GM19099 (cell line): ENCODE data around the gene IL36B.

Experiments
- POLR2A ChIP-seq: IDR thresholded peaks from 3 replicates; pipeline ENCODE4 v1.6.1; 2011; ENCODE audit warnings: low read depth; ENCODE audit not compliant: insufficient read length; ENCODE audit errors: extremely low read depth

The IL36B gene

DNA sequence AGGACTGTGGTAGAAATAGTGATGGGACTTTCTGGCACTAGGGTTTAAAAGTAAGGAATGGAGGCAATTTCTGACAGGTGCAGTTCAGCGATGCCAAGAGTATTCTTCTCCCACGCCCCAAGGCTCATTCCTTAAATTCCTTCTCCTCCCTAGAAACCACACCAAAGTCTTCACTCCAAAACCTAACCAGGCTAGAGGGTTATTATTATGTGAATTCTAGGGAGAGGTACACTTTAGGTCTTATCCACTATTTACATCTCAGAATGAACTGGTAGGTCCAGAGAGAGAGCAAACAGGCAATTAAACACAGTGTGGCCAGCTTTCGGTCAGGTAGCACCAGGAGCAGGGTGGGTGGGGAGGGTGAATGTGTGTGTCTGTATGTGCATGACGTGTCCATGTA is 26.5 kb upstream of the IL36B start:
- no peak for TF ChIP-seq POLR2A

GRCh38 chr2:113078350-113078839 is 25.7 kb upstream of the IL36B start:
- no peak for TF ChIP-seq POLR2A

GRCh38 chr2:113077921-113078320 is 25.3 kb upstream of the IL36B start:
- no peak for TF ChIP-seq POLR2A

DNA sequence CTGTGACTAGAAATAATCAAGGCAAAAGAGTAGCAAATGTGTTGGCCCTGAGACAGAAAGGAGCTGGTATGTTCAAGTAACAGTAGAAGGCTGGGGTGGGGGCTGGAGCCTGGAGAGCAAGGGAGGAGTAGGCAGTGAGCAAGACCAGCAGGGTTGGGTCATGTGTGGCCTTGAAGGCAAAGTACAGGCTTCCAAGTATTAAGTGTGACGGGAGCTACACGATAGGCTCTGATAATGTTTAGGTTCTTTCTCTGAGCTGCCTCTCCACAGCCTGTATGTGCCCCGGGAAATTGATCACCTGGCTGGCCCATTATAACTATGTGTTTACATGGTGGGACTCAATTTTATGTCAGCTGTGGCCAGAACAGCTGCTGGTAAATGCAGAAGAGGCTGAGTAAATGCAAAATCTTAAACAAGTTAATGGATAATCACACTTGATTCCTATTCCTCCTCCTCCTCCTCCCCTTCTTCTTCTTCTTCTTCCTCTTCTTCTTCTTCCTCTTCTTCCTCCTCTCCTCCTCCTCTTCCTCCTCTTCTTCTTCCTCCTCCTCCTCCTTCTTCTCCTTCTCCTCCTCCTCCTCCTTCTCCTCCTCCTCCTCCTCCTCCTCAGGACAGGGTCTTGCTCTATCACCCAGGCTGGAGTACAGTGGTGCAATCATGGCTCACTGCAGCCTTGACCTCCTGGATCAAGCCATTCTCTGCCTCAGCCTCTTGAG is 24.4 kb upstream of the IL36B start:
- TF ChIP-seq POLR2A, result no peak

GRCh38 chr2:113075600-113075999 is 22.9 kb upstream of the IL36B start:
- TF ChIP-seq POLR2A, result no peak

DNA sequence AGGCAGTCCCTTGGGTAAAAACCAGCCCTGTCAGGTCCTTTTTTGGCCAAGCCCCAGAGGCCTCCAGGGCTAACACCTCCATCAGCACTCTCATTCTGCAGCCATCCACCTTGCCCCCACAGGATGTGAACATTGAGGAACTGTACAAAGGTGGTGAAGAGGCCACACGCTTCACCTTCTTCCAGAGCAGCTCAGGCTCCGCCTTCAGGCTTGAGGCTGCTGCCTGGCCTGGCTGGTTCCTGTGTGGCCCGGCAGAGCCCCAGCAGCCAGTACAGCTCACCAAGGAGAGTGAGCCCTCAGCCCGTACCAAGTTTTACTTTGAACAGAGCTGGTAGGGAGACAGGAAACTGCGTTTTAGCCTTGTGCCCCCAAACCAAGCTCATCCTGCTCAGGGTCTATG is 22.4 kb upstream of the IL36B start:
- TF ChIP-seq POLR2A, result no peak

- TF ChIP-seq POLR2A, result no peak
Observed at GRCh38 chr2:113073325-113073834, 20.7 kb upstream of the IL36B start.

GRCh38 chr2:113072584-113072983 is 19.9 kb upstream of the IL36B start:
- TF ChIP-seq POLR2A, result no peak

- TF ChIP-seq POLR2A, result no peak
Observed at GRCh38 chr2:113070606-113070975, 17.9 kb upstream of the IL36B start.

- TF ChIP-seq POLR2A, result no peak
Observed at GRCh38 chr2:113069676-113070605, 17.3 kb upstream of the IL36B start.

DNA sequence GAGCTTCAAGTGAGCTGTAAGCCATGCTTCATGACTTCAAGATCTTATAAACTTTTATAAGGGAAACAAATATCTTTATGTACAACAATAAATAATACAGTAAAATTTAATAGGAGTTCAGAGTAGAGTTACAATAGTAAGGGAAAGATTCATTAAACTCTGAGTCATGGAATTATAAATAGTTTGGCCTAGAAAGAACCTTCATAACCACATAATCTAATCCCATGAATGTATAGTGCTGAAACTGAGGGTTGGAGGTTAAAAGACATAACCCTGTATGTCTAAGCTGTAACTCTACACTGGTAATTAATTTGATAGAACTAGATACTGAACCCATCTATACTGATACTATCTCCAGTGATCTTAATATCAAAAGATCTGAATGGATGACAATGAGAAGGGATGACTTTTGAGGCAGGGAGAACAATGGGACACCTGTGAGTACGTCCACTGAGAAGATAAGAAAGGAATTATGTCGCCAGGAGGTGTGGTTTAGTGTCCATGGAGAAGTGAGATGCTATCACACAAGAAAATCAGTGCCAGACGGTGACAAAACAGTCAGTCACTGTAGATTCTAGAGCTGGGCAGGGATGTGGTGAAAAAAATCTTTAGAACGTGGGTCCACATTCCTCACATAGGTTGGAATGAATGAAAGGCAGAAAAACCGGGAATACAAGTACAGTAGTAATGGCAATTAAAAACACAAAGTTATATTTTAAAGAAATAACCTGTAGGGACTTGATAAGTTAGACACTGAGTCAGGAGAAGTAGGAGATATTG is 16.2 kb upstream of the IL36B start:
- no peak for TF ChIP-seq POLR2A

DNA sequence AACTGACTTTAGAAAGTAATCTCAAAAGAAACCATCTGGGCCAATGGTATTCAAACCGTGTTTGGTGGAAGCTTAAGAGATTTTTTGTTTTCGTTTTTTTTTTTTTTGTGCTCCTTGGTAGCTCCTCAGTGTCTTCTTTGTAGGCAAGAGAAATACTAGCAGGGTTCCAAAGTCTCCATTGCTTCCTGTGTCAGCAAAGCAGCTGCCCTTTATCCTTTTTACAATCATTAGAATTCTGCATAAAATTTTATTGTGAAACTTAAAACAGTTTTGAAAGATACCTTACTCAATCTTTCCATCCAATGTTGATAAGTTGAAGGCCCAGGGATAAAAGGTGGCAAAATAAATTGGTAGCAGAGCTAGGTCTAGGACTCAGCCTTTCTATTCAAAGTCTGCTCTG is 15.6 kb upstream of the IL36B start:
- TF ChIP-seq POLR2A, result no peak

DNA sequence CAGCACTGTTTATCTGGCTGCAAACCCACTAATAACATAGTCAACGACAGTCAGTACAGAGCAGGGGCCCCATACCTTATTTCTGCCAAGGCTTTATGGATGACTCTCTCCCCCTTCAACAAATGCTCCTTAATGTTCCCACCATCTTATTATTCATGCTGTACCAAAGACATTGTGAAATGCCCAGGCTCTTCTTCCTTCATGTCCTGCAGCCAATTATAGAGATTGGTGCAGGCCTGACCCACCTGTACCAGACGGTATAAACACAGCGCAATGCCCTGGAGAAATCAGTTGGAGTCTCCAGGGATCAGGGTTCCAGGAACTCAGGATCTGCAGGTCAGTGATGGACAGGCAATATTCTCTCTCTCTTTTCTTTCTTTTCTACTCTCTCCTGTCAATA is 15.0 kb upstream of the IL36B start, which contains the start of gene IL1F10:
TSS of gene IL1F10 (plus strand) at position 290 of the 400 bp plus-strand sequence. CDS start 4,769 bp downstream, outside the sequence.
- TF ChIP-seq POLR2A, result no peak

DNA sequence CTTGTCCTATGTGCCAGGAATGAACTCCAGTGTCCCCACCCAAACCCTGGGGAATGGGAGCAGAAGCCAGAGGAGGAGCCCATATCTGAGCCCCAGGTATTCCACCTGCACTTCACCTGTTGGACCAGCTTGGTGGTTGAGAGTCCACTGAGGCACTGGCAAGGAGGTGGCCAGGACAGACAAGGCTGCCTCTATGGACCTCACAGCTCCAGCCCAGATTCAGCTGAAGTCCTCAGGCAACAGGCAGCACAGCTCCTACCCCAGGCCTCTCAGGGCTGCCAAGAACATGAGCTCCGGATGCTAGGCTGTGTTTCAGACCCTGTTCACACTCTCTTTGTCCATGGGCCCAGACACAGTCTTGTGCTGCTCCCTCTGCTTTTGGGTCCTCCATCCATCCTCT is 12.2 kb upstream of the IL36B start:
- TF ChIP-seq POLR2A, result no peak

DNA sequence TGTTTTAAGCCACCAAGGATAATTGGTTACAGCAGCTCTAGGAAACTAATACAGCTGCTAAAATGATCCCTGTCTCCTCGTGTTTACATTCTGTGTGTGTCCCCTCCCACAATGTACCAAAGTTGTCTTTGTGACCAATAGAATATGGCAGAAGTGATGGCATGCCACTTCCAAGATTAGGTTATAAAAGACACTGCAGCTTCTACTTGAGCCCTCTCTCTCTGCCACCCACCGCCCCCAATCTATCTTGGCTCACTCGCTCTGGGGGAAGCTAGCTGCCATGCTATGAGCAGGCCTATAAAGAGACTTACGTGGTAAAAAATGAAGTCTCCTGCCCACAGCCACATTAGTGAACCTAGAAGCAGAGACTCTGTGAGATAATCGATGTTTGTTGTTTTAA is 11.6 kb upstream of the IL36B start:
- no peak for TF ChIP-seq POLR2A

- no peak for TF ChIP-seq POLR2A
Observed at GRCh38 chr2:113061896-113062770, 9.5 kb upstream of the IL36B start.
